ENCODE measurements around the gene TAF4.

Gene TAF4

GRCh38 chr20:62020935-62021701 is 44.6 kb downstream of the TAF4 start:
- DNase-seq (ENCODE audit: low read depth in 2 of 2) = peak; percentile 39 to 64
- H3K4me3 ChIP-seq (replicated peaks in 1 of 2; ENCODE audit: low read depth in 2 of 2, low read length in 2 of 2) = no peak overlapping the region
- no peak for TF ChIP-seq CTCF (IDR thresholded peaks at IDR 0.05; ENCODE audit: low read depth, low read length)

- DNase-seq (ENCODE audit: low read depth in 2 of 2) = no peak
- TF ChIP-seq CTCF (IDR thresholded peaks at IDR 0.05; ENCODE audit: low read depth, low read length) = no peak
- no peak overlapping the region for H3K4me3 ChIP-seq (replicated peaks in 1 of 2; ENCODE audit: low read depth in 2 of 2, low read length in 2 of 2)
These were observed 45.7 kb downstream of the TAF4 start for GRCh38 chr20:62019881-62020492.

GRCh38 chr20:62019144-62019805 is 46.4 kb downstream of the TAF4 start:
- no peak overlapping the region for H3K4me3 ChIP-seq (replicated peaks in 1 of 2; ENCODE audit: low read depth in 2 of 2, low read length in 2 of 2)
- no peak for TF ChIP-seq CTCF (IDR thresholded peaks at IDR 0.05; ENCODE audit: low read depth, low read length)
- DNase-seq (ENCODE audit: low read depth in 2 of 2) = no peak

GRCh38 chr20:62018437-62019143 is 47.1 kb downstream of the TAF4 start:
- no peak for TF ChIP-seq CTCF (IDR thresholded peaks at IDR 0.05; ENCODE audit: low read depth, low read length)
- no peak overlapping the region for H3K4me3 ChIP-seq (replicated peaks in 1 of 2; ENCODE audit: low read depth in 2 of 2, low read length in 2 of 2)
- no peak for DNase-seq (ENCODE audit: low read depth in 2 of 2)

- TF ChIP-seq CTCF (IDR thresholded peaks at IDR 0.05; ENCODE audit: low read depth, low read length) = no peak
- H3K4me3 ChIP-seq (replicated peaks in 1 of 2; ENCODE audit: low read depth in 2 of 2, low read length in 2 of 2) = no peak overlapping the region
- no peak for DNase-seq (ENCODE audit: low read depth in 2 of 2)
These were observed 50.0 kb downstream of the TAF4 start for GRCh38 chr20:62015540-62016288.

DNA sequence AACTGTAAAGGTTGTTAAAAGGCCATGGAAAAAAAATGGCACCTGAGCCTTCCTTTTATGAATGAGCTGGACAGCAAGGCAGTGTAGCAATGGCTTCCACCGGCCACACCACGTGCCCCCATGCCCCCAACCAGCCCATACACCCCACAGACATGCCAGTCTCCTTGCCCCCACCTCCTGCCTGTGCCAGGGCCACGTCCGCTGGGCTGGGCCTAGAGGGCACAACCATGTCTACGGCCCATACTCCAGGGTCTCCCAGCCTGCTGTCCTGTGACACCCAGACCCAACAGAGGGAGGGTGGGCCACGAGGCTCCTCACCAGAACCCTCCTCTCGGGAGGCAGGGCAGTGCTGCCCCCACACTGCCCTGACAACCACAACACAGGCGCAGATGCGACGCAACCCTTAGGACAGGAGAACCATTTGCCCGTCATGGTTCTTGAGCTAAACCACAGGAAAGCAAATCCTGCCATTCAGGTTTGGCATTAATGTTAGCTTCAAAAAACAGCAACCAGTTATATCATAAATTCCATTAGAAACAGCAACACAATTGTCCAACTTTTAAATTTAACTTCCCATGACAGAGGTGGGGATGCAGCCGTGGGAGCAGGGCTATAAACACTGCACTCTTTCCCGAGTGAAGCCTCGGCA is 50.7 kb downstream of the TAF4 start:
- no peak overlapping the region for H3K4me3 ChIP-seq (replicated peaks in 1 of 2; ENCODE audit: low read depth in 2 of 2, low read length in 2 of 2)
- no peak for TF ChIP-seq CTCF (IDR thresholded peaks at IDR 0.05; ENCODE audit: low read depth, low read length)
- no peak for DNase-seq (ENCODE audit: low read depth in 2 of 2)

Data from cardiac fibroblast (primary cell).